ENCODE results near the gene HTR6.

The HTR6 gene

GRCh38 chr1:19672237-19672636, 7.6 kb downstream of the HTR6 start:
- DNase-seq (ENCODE audit: extremely low spot score): no peak
- ChIA-PET POLR2A (no interaction called here), CTCF (interaction anchor here (0.8 to 5.4 kb wide), 4 partner anchors 9 to 56 kb away, joined by 3 to 39 read pairs (median 4); no protein-coding TSS in a partner anchor)
- TF ChIP-seq CTCF (IDR thresholded peaks at IDR 0.05; ENCODE audit: control extremely low read depth, extremely low read depth, low read depth, missing control alignments): no peak

- TF ChIP-seq CTCF (IDR thresholded peaks at IDR 0.05; ENCODE audit: control extremely low read depth, extremely low read depth, low read depth, missing control alignments): no peak
These were observed 11.1 kb downstream of the HTR6 start for GRCh38 chr1:19675797-19676196.

GRCh38 chr1:19676438-19676922, 11.8 kb downstream of the HTR6 start:
- CTCF ChIA-PET: interaction anchor here (1.4 to 2.8 kb wide), 3 partner anchors 15 to 28 kb away, joined by 3 to 18 read pairs (median 10); no protein-coding TSS in a partner anchor
- POLR2A ChIA-PET: no interaction called here
- no peak for TF ChIP-seq CTCF (IDR thresholded peaks at IDR 0.05; ENCODE audit: control extremely low read depth, extremely low read depth, low read depth, missing control alignments)
- peak; percentile 44 for DNase-seq (ENCODE audit: extremely low spot score)

More at GRCh38 chr1:19675797-19676196, 11.1 kb downstream of the HTR6 start:
- ChIA-PET POLR2A (no interaction called here), CTCF (interaction anchor here (2.7 to 2.8 kb wide), 2 partner anchors 14 to 29 kb away, joined by 10 to 18 read pairs; no protein-coding TSS in a partner anchor)
- DNase-seq (ENCODE audit: extremely low spot score): no peak

GRCh38 chr1:19678493-19678892, 13.8 kb downstream of the HTR6 start:
- CTCF ChIA-PET: interaction anchor here (2.7 to 2.8 kb wide), 2 partner anchors 17 to 26 kb away, joined by 10 to 18 read pairs; no protein-coding TSS in a partner anchor
- POLR2A ChIA-PET: no interaction called here
- no peak for TF ChIP-seq CTCF (IDR thresholded peaks at IDR 0.05; ENCODE audit: control extremely low read depth, extremely low read depth, low read depth, missing control alignments)
- DNase-seq (ENCODE audit: extremely low spot score): no peak

GRCh38 chr1:19678931-19679453, 14.3 kb downstream of the HTR6 start:
- CTCF ChIA-PET: interaction anchor here (0.7 to 2.8 kb wide), 2 partner anchors 25 kb away, joined by 3 to 10 read pairs; no protein-coding TSS in a partner anchor
- POLR2A ChIA-PET: no interaction called here
- DNase-seq (ENCODE audit: extremely low spot score): no peak
- no peak for TF ChIP-seq CTCF (IDR thresholded peaks at IDR 0.05; ENCODE audit: control extremely low read depth, extremely low read depth, low read depth, missing control alignments)

GRCh38 chr1:19679691-19680090, 15.0 kb downstream of the HTR6 start:
- POLR2A ChIA-PET: no interaction called here
- TF ChIP-seq CTCF (IDR thresholded peaks at IDR 0.05; ENCODE audit: control extremely low read depth, extremely low read depth, low read depth, missing control alignments): no peak
- CTCF ChIA-PET: interaction anchor here (0.7 kb wide), 1 partner anchor 25 kb away, joined by 3 read pairs; no protein-coding TSS in a partner anchor
- no peak for DNase-seq (ENCODE audit: extremely low spot score)
